Occipital lobe (tissue), 2 donors: ENCODE results near the gene RPL35A. TPM values are rescaled to one million over a fixed set of nuclear protein-coding genes. Genes with fewer than 3 reads are reported as not detected.
"Not testable (repeated sequence)": the region's sequence is repeated elsewhere in the genome, so short reads cannot be mapped to it uniquely, and the experiment has no call there.

Source experiments
- DNase-seq: peaks from one replicate; lab custom pipeline; 2025; lab: John Stamatoyannopoulos, UW
- total RNA-seq: library from RNA; depleted of rRNA; stranded (reverse); fragments of >200 nt; gene quantifications from one replicate; pipeline ENCODE4 v1.2.3, GENCODE V29; 2014

The RPL35A gene
- total RNA-seq, result 1,043 TPM

DNA sequence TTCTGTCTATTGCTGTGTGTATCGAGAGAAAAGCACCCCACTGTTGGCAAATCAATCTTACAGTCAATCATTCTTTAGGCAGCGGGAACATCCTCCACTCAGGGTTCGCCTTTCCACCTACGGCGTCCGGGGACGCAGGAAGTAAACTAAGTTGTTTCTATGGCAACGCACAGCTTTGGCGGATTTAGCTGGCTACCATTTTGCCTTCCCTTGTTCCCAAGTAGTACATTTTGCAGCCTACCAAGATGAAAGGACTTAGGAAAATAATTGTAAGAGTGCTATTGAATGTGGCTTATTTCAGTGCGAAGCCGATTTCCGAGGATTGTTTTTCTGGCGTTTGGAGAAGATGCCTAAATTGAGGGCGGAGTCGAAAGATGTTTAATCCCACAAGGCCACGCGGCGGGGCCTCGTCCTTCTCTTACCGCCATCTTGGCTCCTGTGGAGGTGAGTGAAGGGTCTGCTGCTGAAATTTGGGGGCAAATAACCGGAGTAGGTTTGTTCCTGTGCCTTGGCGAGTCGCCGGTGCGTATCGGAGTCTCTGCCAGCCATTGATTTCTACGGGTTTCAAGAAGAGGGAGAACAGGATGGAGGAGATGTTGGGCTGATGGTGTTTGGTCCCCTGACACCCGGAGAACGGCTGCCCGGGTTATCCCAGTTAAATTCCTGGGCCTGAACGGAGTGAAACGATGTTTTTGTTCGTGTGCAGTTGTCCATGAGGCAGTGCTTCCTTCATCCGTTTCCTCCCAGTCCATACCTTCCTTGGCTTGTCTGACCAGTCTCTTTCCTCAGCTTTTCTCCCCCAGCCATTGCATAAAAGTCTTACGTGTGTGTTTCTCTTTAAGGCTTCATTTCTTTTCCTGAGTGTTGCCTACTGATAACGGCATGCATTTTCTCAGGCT is at the start of gene RPL35A:
Gene RPL35A (plus strand): TSS at position 413 of the 899 bp plus-strand sequence. CDS start 778 bp downstream, outside the sequence.
- DNase-seq, result peak; percentile 89

DNA sequence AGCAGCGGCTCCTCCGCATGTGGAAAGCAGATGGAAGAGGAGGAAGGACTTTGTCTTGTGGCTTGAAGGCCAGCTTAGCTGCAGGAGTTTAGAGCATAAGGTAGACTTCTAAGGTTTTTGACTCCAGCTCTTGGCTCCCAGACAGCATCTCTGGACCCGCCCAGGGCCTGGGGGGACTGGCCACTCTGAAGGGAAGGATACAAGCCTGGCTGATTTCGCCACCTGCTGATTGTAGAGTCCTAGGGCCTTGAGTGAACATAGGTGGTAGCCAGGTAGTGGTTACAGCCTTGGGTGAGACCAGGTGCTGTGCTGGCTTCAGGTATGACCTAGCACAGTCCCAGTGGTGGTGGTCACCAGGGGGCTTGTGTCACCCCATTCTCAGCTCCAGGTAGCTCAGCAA is 48.4 kb upstream of the RPL35A start:
- DNase-seq, result no peak

DNA sequence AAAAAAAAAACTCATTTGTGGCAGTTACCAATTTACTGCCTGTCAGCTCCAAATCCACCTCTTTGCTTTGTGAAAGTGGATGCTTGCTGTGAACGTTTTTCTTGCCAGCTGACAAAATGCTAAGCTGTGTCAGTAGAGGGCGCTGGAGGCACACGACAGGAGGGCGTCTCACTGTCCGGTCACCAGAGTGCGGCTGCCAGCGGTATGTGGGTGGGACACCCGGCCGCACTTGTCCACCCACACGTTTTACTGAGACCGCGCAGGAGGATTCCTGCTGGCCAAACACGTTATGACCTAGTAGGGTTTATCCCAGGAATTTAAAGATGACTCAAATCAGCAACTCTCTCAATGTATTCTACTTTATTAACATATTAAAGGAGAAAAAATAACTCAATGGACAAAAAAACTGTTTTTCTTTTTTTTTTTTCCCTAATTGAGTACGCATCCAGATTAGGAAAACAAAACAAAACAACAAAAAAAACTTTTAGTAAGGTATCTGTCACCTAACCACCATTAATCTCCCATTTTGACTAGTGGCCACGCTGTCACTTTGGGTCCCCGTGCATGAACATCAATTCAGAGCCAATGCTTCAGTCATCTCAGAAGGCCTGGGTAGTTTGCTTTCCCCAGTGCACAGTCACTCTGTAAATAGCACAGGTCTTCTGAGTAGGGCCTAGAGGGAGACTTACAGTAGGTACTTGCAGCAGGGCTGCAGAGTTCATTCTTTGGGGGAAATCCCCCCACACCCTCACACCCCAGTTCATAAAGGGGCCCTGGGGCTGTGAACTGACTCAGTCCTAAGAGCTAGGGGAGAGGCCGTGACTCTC is 43.8 kb upstream of the RPL35A start:
- peak; percentile 77 for DNase-seq

DNA sequence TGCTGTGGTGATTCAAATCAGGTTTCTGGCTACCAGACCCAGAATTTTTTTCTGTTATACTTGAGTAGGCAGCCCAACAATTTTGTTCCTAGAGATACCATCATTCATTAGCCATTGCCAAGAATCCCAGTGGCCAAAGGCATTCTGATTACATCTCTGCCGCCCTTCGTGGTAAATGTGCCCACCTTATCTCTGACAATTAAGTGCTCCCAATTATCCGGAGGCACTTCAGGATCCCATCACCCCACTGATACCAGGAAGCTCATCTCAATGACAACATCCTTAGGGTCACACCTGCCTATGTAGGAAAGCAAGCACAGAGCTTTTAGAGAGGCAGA is 43.2 kb upstream of the RPL35A start:
- no peak for DNase-seq

DNA sequence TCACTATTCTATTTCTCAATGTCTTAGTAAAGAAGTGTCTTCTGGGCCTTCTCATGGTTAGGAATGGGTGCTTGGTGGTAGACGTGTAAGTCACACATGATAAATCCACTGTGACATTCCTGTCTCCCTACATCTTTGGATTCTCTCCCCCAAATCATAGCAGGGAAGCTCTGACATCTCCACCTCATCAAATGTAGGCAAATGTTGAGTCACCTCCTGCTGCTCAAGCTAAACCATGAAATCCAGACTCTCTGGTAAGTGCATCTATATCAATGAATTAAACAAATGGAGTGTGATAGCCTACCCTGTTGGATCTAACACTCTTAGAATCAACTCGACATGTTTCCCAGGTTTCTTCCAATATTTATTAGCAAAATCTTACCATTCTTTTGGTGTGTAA is 42.8 kb upstream of the RPL35A start:
- DNase-seq, result no peak

DNA sequence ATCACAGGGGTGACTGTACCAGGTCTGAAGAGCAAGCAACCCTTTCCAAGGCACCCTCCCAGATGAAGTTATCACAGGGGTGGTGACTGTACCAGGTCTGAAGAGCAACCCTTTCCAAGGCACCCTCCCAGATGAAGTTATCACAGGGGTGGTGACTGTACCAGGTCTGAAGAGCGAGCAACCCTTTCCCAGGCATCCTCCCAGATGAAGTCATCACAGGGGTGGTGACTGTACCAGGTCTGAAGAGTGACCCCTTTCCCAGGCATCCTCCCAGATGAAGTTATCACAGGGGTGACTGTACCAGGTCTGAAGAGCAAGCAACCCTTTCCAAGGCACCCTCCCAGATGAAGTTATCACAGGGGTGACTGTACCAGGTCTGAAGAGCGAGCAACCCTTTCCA is 41.4 kb upstream of the RPL35A start:
- not testable (repeated sequence) for DNase-seq

DNA sequence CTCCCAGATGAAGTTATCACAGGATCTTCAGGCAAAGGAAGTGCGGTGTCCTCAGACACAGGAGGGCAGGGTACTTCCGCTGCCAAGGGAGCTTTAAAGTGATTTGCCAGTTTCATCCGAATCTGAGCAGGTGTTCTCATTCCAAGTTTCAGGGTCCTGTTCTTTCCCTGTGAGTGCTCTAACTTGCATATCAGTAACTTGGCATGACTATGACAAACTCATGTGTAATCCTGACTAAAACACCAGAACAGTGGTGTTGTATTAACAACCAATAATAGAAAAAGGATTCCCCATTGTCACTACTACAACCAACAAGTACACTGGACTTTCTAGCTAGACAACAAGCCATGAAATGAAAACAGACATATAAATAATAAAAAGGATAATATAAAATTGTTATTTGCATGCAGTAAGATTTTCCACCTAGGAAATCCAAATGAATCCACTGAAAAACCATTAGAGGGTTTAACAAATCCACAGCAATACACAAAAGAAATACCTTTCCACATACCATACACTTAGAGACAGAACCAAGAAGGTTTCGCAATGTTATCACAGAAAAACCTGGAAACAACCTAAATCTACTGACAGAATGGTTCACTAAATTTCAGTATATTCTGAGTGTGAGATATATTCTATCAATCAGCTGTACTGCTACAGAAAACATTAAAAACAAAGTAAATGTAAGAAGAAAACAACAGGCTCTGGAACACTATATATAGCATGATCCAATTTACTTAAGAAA is 40.9 kb upstream of the RPL35A start:
- no peak for DNase-seq

DNA sequence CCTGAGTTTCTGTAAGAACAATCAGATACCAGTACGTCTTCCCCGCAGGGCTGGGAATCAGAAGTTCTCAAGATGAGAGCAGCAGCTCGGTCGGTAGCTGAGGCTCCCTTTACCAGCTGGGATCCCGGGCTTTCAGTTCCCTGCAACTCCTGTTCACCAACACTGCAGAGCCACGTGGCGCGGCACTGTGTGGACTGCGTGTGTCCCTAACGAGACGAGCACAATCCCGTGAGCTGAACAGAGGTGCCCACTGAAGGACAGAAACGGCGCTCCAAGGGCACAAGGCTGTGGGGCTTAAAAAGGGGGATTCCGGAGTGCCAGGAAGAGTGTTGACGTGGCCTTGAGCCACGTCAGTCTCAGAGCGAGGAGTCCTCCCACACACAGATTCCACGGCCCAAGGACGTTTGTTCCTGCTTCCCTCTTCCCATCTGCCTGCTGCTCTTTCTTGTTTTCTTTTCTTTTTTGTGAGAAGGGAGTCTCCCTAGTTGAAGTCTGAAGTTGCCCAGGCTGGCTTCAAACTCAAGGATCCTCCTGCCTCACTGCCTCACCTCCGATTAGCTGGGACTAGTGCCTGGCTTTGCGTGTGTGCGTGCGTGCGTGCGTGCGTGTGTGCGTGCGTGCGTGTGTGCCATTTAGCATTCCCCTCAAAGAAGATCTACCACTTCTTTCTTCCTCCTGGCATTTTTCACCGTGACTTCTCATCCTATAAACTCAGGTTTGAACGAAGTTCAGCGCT is 37.1 kb upstream of the RPL35A start:
- no peak for DNase-seq

DNA sequence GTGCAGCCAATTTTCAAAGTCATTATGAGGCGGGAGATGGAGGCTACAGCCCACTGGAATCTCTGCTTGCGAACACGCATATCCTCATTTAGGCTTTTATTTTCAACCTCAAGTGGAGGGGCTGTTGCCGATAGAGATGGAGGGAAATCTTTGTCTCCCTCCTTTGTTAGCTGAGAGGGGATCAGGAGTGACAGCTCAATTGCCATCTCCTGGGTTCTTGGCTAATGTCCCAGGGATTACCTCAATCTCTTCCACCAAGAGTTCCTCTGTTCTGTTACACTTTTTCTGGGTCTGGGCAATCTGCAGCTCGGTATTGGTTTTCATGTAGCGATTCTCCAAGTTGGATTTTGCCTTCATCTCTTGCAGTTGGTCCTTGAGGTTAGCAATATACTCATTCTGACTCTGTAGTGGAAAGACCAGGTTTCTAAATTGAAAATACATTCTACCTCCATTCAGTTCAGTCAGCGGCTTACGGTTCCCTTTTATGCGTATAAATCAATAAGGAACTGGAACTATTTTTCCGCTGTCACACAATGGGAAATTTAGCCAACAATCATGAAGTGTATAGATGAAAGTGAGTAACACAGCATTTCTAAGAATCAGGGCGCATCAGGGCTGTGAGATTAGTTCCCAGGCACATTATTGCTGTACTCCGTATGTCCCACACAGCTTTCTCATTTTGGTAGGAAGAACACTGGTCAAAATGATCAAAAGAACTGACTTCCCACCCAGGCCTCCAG is 36.2 kb upstream of the RPL35A start:
- DNase-seq, result no peak

DNA sequence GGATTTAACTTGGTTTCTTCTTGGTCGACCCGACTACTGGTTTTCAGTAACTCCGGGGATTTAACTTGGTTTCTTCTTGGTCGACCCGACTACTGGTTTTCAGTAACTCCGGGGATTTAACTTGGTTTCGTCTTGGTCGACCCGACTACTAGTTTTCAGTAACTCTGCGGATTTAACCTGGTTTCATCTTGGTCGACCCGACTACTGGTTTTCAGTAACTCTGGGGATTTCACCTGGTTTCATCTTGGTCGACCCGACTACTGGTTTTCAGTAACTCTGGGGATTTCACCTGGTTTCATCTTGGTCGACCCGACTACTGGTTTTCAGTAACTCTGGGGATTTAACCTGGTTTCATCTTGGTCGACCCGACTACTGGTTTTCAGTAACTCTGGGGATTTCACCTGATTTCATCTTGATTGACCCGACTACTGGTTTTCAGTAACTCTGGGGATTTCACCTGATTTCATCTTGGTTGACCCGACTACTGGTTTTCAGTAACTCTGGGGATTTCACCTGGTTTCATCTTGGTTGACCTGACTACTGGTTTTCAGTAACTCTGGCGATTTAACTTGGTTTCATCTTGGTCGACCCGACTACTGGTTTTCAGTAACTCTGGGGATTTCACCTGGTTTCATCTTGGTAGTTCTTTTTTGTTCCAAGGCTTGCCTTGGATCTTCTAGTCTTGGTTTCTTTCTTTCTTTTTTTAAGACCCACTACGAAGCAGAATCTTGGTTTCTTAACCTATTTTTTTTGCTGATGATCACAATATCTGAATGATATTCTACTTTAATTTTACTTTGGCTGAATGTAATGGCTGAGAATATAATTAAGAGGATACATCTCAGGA is 28.3 kb upstream of the RPL35A start:
- not testable (repeated sequence) for DNase-seq

DNA sequence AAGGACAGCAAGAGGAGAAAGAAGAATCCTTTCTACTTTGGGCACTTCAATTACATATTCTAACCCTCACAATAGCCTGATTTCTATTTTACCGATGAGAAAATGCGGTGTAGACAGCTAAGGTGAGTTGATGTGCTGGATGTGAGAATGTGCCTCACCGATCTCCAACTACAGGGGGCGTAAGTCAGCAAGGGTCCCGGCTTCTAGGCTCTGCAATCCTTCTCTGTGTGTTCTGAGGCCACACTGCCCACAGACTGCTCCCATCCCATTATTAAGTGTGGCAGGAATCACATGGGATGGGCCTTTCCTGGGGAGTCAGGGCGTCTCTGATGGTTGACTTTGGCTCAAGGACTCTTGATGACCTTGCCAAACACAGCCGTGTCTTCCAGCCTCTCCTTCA is 23.6 kb upstream of the RPL35A start:
- DNase-seq, result no peak

DNA sequence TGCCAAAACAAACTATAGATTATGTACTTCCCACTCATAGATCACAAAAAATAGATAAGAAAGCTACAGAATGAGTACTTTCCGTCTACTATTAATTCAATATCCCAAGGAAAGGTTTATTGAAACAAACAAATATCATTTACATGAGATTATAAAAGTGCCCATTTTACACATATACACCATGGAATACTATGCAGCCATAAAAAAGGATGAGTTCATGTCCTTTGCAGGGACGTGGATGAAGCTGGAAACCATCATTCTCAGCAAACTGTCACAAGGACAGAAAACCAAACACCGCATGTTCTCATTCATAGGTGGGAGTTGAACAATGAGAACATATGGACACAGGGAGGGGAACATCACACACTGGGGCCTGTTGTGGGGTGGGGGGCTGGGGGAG is 22.4 kb upstream of the RPL35A start:
- DNase-seq, result not testable (repeated sequence)

DNA sequence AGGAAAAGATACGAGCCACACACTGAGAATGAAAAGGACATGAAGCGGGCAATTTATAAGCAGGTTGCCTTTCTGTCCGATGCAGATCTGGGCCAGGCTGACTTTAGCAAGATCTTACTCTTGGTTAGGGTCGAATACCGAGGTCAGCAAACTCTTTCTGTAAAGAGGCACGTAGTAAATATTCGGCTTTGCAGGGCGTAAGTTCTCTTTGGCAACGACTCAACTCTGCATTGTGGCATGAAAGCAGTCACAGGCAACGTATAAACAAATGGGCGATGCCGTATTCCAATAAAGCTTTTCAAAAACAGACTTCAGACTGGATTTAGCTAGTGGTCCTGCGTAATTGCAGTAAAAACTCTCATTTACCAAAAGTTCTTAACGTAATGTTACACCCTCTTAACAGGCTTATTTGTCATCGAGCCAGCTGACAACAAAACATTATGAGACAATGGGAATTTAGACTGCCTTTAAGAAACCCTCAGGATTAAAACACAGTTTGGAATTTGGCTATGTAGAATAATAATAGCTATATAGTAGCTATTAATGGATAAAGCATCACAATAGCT is 13.1 kb upstream of the RPL35A start:
- DNase-seq, result no peak

DNA sequence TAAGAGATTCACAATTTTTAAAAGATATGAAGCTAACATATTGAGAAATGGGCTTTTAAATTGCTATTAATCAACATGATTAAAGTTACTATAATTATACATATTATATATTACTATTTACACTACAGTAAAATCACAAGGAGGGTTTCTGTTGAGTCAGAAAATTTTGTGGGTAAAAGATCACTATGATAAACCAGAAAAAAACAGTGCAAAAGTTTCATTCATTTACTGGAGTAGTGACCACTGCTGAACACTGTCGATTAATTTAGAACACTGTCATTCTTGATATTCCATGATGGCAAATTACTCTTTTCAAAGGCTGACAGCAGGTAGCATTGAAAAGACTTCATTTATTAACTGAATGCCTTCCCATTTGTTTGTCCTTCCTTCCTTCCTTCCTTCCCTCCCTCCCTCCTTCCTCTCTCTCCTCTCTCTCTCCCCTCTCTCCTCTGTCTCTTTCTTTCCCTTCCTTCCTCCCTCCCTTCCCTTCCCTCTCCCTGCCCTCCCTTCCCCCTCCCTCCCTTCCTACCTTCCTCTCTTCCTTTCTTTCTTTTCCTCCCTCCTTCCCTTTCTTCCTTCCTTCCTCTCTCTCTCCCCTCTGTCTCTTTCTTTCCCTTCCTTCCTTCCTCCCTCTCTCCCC is 9.1 kb upstream of the RPL35A start:
- DNase-seq, result no peak

DNA sequence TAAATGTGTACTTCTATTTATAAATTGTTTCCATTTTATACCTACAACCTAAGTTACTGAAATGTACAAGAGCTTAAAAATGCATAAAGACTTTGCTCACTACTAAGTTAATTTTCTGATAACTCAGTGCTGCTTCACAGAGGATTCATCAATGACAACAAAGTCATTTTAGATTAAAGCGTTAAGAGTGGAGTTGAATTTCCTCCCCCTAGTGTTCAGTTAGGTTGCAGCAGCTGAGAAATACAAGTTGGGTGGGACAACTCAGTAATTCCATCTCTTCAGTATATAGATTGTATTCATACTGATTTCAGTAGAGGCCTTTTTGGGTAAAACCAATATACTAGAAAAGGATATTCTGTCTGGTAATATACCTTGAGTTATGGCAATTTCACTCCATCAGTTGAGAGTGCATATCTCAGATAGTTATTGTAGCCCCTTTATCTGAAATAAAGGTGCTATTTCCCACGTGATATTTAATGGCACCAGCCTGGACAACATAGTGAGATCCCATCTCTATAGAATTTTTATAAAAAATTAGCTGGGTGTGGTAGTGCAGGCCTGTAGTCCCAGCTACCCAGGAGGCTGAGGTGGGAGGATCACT is 6.9 kb upstream of the RPL35A start:
- no peak for DNase-seq

DNA sequence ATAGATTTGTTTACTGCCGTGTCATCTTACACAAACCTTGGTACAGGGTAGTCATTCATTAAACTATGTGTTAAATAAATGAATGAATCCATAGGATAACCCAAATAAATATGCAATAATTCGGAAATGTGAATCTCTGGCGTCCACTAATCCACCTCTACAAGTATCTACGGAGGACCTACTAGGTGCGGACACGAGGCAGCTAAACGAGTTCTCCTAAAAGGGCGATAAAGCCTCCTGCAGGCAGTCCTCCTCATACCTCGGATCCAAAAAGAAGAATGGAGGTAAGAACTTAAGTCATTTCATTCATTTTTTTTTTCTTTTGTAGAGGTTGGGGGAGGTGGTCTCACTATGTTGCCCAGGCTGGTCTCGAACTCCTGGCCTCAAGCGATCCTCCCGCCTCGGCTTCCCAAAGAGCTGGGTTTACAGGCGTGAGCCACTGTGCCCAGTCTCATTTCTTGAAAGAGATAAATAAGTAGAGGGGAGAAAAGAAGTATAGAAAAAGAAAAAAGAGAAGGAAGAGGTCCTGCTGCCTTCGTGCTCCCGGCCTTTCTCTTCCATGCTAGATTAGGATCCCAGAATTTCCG is 706 bp upstream of the RPL35A start:
- DNase-seq, result no peak

DNA sequence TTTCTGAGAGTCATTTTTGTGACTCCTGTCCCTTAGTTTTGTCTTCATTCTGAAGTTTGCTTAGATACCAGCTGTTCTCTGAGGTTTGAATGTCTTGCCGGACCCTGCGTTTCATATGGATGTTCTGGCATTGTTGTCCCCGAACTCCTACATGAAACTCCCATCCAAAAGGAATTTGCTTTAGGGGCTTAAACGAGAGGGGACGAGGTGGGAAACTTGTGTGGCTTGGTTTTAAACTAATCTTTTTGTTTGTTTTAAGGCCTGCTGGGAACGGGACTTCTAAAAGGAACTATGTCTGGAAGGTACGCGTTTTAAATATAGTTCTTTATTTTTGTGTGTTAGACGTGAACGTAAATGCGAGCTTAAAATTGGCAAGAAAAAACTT is 679 bp downstream of the RPL35A start:
- DNase-seq, result no peak

DNA sequence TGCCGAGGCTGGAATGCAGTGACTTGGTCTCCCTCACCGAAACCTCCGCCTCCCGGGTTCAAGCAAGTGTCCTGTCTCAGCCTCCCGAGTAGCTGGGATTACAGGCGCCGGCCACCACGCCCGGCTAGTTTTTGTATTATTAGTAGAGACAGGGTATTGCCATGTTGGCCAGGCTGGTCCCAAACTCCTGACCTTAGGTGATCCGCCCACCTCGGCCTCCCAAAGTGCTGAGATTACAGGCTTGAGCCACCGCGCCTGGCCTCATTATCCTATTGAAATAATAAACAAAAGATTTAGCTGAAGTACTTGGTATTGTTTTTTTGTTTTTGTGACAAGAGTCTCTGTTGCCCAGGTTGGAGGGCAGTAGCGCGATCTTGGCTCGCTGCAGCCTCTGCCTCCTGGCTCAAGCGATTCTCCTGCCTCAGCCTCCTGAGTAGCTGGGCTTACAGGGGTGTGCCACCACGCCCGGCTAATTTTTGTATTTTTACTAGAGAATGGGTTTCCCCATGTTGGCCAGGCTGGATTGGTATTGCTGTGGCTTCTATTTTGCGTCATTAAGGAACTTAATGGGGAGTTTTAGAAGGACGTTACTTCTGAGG is 1.5 kb downstream of the RPL35A start:
- DNase-seq, result no peak
